OCI-LY1 (cell line): ENCODE data around the gene KBTBD12.

Source experiments
- H2AFZ ChIP-seq: fragments of 200-600 bp; sonication (generic), shearing (Covaris generic); 2 replicates; pipeline ENCODE4 v1.6.0; 2014; ENCODE audit warnings: antibody characterized with exemption, mild to moderate bottlenecking, low read length
- H3F3A ChIP-seq: fragments of 200-600 bp; sonication (generic), shearing (Covaris generic); 2 replicates; pipeline ENCODE4 v1.6.0; 2014; ENCODE audit warnings: mild to moderate bottlenecking, antibody characterized with exemption, low read length, moderate library complexity; ENCODE audit not compliant: insufficient read depth
- H3K27ac ChIP-seq: fragments of 200-600 bp; sonication (generic); 2 replicates; pipeline ENCODE4 v1.5.1; 2014; ENCODE audit warnings: low read length, mixed run types, mild to moderate bottlenecking, low read depth; ENCODE audit not compliant: poor library complexity, severe bottlenecking
- H3K27me3 ChIP-seq: fragments of 200-600 bp; sonication (generic); 2 replicates; pipeline ENCODE4 v1.6.0; 2014; ENCODE audit warnings: antibody characterized with exemption, mild to moderate bottlenecking, low read length, moderate library complexity; ENCODE audit not compliant: insufficient read depth
- H3K36me3 ChIP-seq: fragments of 200-600 bp; sonication (generic); 2 replicates; pipeline ENCODE4 v1.6.1; 2014; ENCODE audit warnings: mild to moderate bottlenecking, antibody characterized with exemption, low read length, moderate library complexity, mixed read lengths; ENCODE audit not compliant: insufficient read depth
- H3K4me1 ChIP-seq: fragments of 200-600 bp; sonication (generic); 2 replicates; pipeline ENCODE4 v1.5.1; 2014; ENCODE audit warnings: mild to moderate bottlenecking, low read length, moderate library complexity; ENCODE audit not compliant: insufficient read depth, severe bottlenecking
- H3K4me2 ChIP-seq: fragments of 200-600 bp; sonication (generic), shearing (Covaris generic); 2 replicates; pipeline ENCODE4 v1.6.1; 2014; ENCODE audit warnings: low read length
- H3K4me3 ChIP-seq: fragments of 200-600 bp; sonication (generic); 2 replicates; pipeline ENCODE4 v1.5.1; 2014; ENCODE audit warnings: low read length, low read depth, mild to moderate bottlenecking, mixed read lengths; ENCODE audit not compliant: poor library complexity, severe bottlenecking
- H3K79me2 ChIP-seq: fragments of 200-600 bp; shearing (Covaris generic); 2 replicates; pipeline ENCODE4 v1.6.1; 2016; ENCODE audit warnings: mixed run types, low read length, mixed read lengths; ENCODE audit not compliant: insufficient read depth
- H3K9ac ChIP-seq: fragments of 200-600 bp; sonication (generic), shearing (Covaris generic); 2 replicates; pipeline ENCODE4 v1.6.1; 2014; ENCODE audit warnings: mild to moderate bottlenecking, low read length, mixed read lengths
- H3K9me2 ChIP-seq: fragments of 200-600 bp; sonication (generic), shearing (Covaris generic); 2 replicates; pipeline ENCODE4 v1.6.1; 2014; ENCODE audit warnings: low read depth, mild to moderate bottlenecking, low read length, mixed read lengths
- H3K9me3 ChIP-seq: fragments of 200-600 bp; shearing (Covaris generic); 2 replicates; pipeline ENCODE4 v1.6.1; 2014; ENCODE audit warnings: low read length, mixed read lengths
- H4K20me1 ChIP-seq: fragments of 200-600 bp; sonication (generic), shearing (Covaris generic); 2 replicates; pipeline ENCODE4 v1.6.0; 2016; ENCODE audit warnings: mild to moderate bottlenecking, low read length; ENCODE audit not compliant: insufficient read depth
- CTCF ChIP-seq: fragments of 200-600 bp; sonication (generic), shearing (Covaris generic); IDR thresholded peaks from 2 replicates; pipeline ENCODE4 v1.5.1; 2017; ENCODE audit warnings: mild to moderate bottlenecking, antibody characterized with exemption, low read length, moderate library complexity, mixed read lengths
- EZH2 ChIP-seq: fragments of 200-600 bp; sonication (generic), shearing (Covaris generic); IDR thresholded peaks from 2 replicates; pipeline ENCODE4 v1.8.0; 2017; ENCODE audit warnings: borderline replicate concordance, mixed run types, mild to moderate bottlenecking, antibody characterized with exemption, low read length, moderate library complexity, mixed read lengths

The KBTBD12 gene

GRCh38 chr3:127894481-127894880 is 20.6 kb upstream of the KBTBD12 start:
- Histone ChIP-seq H3K9me2 (no peaks in the 10 kb centered on the region), H3K36me3 (no peaks in the 10 kb centered on the region)

GRCh38 chr3:127899200-127899599 is 15.8 kb upstream of the KBTBD12 start:
- H4K20me1 ChIP-seq = no peaks in the 10 kb centered on the region
- no peaks in the 10 kb centered on the region for H3K9me2 ChIP-seq
- H3K9me3 ChIP-seq = no peaks in the 10 kb centered on the region
- H3K27me3 ChIP-seq = no peaks in the 10 kb centered on the region; the same call in 1 of the 2 replicates
- H3K79me2 ChIP-seq = no peaks in the 10 kb centered on the region
- no peaks in the 10 kb centered on the region for H3K36me3 ChIP-seq
- H3K4me2 ChIP-seq = no peak overlapping the region
- no peak overlapping the region for H2AFZ ChIP-seq
- H3K4me3 ChIP-seq = no peak overlapping the region
- H3K9ac ChIP-seq = no peak overlapping the region
- H3K4me1 ChIP-seq = no peaks in the 10 kb centered on the region
- H3K27ac ChIP-seq = no peak overlapping the region
- TF ChIP-seq CTCF (no peak), EZH2 (no peak)
- H3F3A ChIP-seq = no peaks in the 10 kb centered on the region

More at GRCh38 chr3:127894481-127894880, 20.6 kb upstream of the KBTBD12 start:
- Histone ChIP-seq H3K4me1 (no peaks in the 10 kb centered on the region), H3K79me2 (no peaks in the 10 kb centered on the region), H2AFZ (no peak overlapping the region), H3K4me3 (no peak overlapping the region), H3F3A (no peaks in the 10 kb centered on the region), H3K9ac (no peak overlapping the region), H3K4me2 (no peak overlapping the region), H3K27me3 (no peaks in the 10 kb centered on the region), H4K20me1 (no peaks in the 10 kb centered on the region), H3K9me3 (no peaks in the 10 kb centered on the region), H3K27ac (no peak overlapping the region)
- TF ChIP-seq CTCF = no peak

GRCh38 chr3:127899766-127900165 is 15.3 kb upstream of the KBTBD12 start:
- no peak for TF ChIP-seq CTCF
- no peak for TF ChIP-seq EZH2
- Histone ChIP-seq H3K9ac (no peak overlapping the region), H3K79me2 (no peaks in the 10 kb centered on the region), H4K20me1 (no peaks in the 10 kb centered on the region), H3K9me2 (no peaks in the 10 kb centered on the region), H3K27ac (no peak overlapping the region), H3K4me2 (no peak overlapping the region), H2AFZ (no peak overlapping the region), H3K27me3 (no peaks in the 10 kb centered on the region; the same call in 1 of the 2 replicates), H3K36me3 (no peaks in the 10 kb centered on the region), H3K4me1 (no peaks in the 10 kb centered on the region), H3K9me3 (no peaks in the 10 kb centered on the region), H3F3A (no peaks in the 10 kb centered on the region), H3K4me3 (no peak overlapping the region)
